ENCODE results near the gene CIAO3.

GRCh38 chr16:751152-752006 is 10.6 kb upstream of the CIAO3 start:
- TF ChIP-seq, protein P1, sequence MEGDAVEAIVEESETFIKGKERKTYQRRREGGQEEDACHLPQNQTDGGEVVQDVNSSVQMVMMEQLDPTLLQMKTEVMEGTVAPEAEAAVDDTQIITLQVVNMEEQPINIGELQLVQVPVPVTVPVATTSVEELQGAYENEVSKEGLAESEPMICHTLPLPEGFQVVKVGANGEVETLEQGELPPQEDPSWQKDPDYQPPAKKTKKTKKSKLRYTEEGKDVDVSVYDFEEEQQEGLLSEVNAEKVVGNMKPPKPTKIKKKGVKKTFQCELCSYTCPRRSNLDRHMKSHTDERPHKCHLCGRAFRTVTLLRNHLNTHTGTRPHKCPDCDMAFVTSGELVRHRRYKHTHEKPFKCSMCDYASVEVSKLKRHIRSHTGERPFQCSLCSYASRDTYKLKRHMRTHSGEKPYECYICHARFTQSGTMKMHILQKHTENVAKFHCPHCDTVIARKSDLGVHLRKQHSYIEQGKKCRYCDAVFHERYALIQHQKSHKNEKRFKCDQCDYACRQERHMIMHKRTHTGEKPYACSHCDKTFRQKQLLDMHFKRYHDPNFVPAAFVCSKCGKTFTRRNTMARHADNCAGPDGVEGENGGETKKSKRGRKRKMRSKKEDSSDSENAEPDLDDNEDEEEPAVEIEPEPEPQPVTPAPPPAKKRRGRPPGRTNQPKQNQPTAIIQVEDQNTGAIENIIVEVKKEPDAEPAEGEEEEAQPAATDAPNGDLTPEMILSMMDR (IDR thresholded peaks at IDR 0.05): no peak
- TF ChIP-seq POLR2A (IDR thresholded peaks at IDR 0.05): no peak

Data from testis (tissue), 2 donors.